T-helper 17 cell (primary cell): ENCODE results near the gene TAMM41. TPM values are rescaled to one million over a fixed set of nuclear protein-coding genes. Genes with fewer than 3 reads are reported as not detected.
"Not testable (repeated sequence)": the region's sequence is repeated elsewhere in the genome, so short reads cannot be mapped to it uniquely, and the experiment has no call there.

Source experiments
- ATAC-seq: fragments of 150-1000 bp; cut with Tn5 transposase; 2 replicates; pipeline ENCODE4 v1.10.0; 2021; ENCODE audit warnings: mild to moderate bottlenecking, moderate library complexity
- DNase-seq, 3 donors: peaks; one replicate each; pipeline versions ENCODE4 v3.0.0 to v3.0.0-alpha.2; 2020 to 2021
- H3K9me3 ChIP-seq: one replicate; pipeline ENCODE4 v1.7.0; 2013; ENCODE audit warnings: low read length, mild to moderate bottlenecking; ENCODE audit not compliant: control insufficient read depth, poor library complexity, severe bottlenecking
- H3K27ac Mint-ChIP-seq: one replicate; pipeline ENCODE4 v1.8.0; 2022; ENCODE audit warnings: mild to moderate bottlenecking, moderate library complexity, mixed read lengths
- H3K27me3 Mint-ChIP-seq: one replicate; pipeline ENCODE4 v1.8.0; 2022; ENCODE audit warnings: mixed read lengths
- H3K36me3 Mint-ChIP-seq: one replicate; pipeline ENCODE4 v1.8.0; 2022; ENCODE audit warnings: low read depth, mixed read lengths
- H3K4me1 Mint-ChIP-seq: one replicate; pipeline ENCODE4 v1.8.0; 2022; ENCODE audit warnings: mild to moderate bottlenecking, mixed read lengths
- H3K4me3 Mint-ChIP-seq: one replicate; pipeline ENCODE4 v1.8.0; 2022; ENCODE audit warnings: mild to moderate bottlenecking, moderate library complexity, mixed read lengths
- total RNA-seq, 4 donors: library from RNA in 2 of 4; stranded (reverse) in 2 of 4; gene quantifications; one replicate each; pipeline ENCODE4 v1.2.3 and lab custom pipeline; 2022 to 2026

Gene TAMM41
- total RNA-seq, 2 donors from 2014 or later = 21.5 to 22.9 TPM

DNA sequence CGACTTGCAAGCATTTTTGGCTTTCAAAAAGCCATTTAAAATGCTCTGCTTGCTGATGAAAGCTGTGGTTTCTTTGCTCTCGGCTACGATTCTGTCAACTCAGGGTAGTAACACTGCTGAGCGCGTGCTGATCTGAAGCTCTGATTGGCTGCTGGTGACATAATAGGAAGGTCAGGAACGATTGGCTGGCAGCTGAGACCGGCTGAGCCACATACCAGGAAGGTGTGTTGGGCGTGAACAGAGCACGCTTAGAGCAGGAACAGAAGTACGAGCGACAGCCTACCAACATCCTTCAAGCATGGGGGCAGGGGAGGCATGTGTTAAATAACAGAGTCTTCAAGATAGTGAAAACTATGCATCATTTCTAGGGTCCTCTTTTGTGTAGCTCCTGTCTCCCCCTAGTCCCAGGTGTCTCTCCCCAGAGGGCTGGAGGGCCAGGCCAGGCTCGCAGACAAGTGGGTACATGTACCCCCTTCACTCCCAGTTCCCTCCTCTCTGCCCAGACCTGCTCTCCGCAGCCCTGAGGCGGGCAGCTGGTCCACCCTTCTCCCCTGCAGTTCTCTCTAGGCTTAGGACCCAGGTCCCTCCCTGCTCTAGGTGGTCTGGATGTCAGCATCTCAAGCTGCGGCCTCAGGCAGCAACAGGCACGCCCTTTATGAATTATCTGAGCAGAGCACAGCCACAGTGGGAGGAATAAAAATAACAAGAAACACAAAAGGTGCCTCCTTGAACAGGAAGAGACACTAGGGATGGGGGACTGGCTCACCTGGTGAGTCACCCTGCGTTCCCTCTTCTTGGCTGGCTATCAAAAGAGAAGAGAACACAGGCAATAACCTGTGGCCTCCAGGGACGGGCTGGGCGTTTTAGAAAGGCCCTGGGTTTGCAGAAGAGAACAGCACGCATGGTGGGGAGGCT is 76.0 kb downstream of the TAMM41 start:
- H3K4me3 Mint-ChIP-seq = peak overlapping the region; percentile 74
- H3K36me3 Mint-ChIP-seq = peaks cover 3% of the 10 kb centered on the region
- H3K9me3 ChIP-seq = no peaks in the 10 kb centered on the region
- H3K4me1 Mint-ChIP-seq = peaks cover 12% of the 10 kb centered on the region
- peak; percentile 100 for ATAC-seq
- H3K27ac Mint-ChIP-seq = peak overlapping the region; percentile 87
- DNase-seq = peak; percentile 49 to 66 (median 65)
- H3K27me3 Mint-ChIP-seq = no peaks in the 10 kb centered on the region

DNA sequence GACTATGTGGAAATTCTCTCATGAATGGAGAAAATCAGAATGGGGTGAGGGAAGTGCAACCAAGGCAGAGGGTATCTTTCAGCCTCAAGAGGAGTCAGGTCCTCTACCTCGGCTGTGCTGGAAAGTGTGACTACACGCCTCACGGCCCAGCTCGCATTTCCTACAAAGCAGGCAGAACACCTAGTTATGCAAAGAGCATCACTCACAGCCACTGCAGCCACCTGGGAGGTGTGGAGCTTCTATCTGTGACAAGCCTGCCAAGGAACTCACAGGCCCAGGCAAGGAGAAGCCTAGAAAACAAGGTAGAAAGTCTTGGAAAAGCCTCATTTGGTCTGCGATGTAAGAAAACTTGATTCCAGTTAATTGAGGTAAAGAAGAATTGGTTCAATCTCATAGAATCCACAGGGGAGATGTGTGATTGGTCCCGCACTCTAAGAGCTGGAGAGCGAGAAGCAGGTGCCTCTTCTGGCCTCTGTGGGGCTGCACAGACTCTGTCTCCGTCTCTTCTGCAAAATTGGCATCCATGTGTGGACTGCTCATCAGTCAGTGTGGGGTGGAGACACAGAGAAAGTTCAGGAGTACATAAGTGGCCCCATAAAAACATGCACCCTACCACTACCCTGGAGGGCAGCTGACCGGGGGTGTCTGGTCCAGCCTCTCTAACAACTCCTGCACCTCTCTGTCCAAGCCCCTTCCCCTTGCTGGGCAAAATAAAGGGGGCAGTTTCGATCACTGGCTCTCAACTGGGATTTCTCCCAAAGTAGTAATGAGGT is 76.8 kb downstream of the TAMM41 start:
- H3K4me3 Mint-ChIP-seq = peak overlapping the region; percentile 74
- ATAC-seq (peak; percentile 6), DNase-seq (no peak)
- no peaks in the 10 kb centered on the region for H3K27me3 Mint-ChIP-seq
- H3K9me3 ChIP-seq = no peaks in the 10 kb centered on the region
- peak overlapping the region; percentile 87 for H3K27ac Mint-ChIP-seq
- H3K36me3 Mint-ChIP-seq = peaks cover 3% of the 10 kb centered on the region
- H3K4me1 Mint-ChIP-seq = peaks cover 15% of the 10 kb centered on the region

DNA sequence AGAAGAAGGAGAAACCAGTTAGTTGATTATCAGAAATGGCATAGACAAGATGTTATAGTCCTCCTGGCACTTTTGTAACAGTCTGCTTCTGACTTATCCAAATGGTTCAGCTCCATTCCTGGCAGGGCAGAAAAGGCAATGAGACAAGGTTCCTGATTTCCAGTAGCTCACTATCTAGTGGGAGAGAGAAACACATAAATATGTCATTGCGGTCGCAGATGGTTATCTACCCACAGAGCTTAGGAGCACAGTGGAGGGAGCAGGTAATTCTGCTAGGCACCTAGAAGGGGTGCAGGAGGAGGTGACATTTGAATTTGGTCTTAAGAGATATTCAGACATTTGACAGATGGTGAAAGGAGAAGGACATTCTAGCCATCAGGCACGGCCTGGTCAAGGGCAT is 78.1 kb downstream of the TAMM41 start:
- Mint-ChIP-seq H3K27ac (no peak overlapping the region), H3K36me3 (peaks cover 3% of the 10 kb centered on the region), H3K4me1 (peaks cover 15% of the 10 kb centered on the region), H3K27me3 (no peaks in the 10 kb centered on the region), H3K4me3 (peak overlapping the region; percentile 41)
- ATAC-seq = no peak
- no peaks in the 10 kb centered on the region for H3K9me3 ChIP-seq
- no peak for DNase-seq

DNA sequence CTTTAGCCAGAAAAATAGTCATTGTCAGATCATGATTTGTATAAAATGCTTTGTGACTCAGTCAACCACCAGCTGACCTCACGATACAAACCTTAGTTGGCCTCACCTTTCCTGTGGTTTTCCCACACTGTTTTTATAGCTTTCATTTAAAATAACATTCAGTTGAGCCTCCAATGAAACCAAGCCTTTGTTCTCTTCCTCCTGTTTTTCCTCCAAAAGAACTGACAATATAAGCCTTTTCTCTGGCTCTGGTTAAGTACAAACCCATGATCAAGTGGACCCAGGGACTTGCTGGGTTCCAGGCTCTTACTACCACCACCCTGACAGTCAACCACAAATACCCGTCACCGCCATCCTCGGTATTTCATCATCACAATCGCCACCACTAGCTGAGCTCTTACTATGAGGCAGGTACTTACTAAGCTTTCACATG is 81.7 kb downstream of the TAMM41 start:
- Mint-ChIP-seq H3K36me3 (no peaks in the 10 kb centered on the region), H3K4me3 (no peak overlapping the region), H3K27me3 (no peaks in the 10 kb centered on the region), H3K4me1 (peaks cover 4% of the 10 kb centered on the region), H3K27ac (peak overlapping the region; percentile 94)
- DNase-seq = no peak
- H3K9me3 ChIP-seq = no peaks in the 10 kb centered on the region
- peak; percentile 46 for ATAC-seq

DNA sequence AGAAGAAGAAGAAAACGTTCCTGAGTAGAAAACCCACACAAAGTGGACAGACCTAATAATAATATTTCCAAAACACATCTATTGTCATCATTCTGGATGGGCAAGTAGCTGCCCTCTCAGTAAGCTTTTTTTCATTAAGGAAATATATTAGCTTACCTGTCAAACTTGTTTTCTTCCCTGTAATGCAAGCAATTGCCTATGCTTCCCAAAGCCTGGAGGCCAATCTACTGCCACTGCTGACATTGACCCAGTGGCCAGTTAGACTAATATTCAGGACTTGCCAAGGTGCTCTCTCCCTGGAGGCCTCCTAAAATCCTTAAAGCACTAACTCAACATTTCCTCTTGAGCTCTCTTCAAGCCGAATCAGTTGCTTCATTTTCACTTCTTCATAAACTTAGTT is 86.7 kb downstream of the TAMM41 start:
- no peaks in the 10 kb centered on the region for H3K9me3 ChIP-seq

DNA sequence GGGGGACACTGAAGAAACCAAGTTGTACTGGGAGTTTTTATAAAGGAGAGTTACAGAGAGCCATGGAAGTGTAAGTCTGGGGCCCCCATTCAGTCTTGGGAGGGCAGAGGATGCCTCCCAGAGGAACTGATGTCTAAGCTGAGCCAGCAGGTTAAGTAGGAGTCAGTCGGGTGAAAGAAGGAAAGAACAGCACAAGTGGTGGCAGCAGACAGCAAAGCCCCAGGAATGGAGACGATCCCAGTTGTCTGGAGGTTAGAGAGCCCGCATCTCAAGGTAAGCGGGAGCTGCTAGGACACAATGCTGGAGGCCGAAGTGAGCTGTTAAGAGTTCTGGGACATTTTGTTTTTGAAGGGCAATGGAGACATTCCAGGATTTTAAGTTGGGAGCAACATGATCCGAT is 88.8 kb downstream of the TAMM41 start:
- Mint-ChIP-seq H3K36me3 (no peaks in the 10 kb centered on the region), H3K4me3 (no peak overlapping the region), H3K4me1 (peaks cover under 1% of the 10 kb centered on the region), H3K27ac (no peak overlapping the region), H3K27me3 (no peaks in the 10 kb centered on the region)
- no peak for DNase-seq
- ATAC-seq = no peak
- H3K9me3 ChIP-seq = no peaks in the 10 kb centered on the region

More for the DNA sequence above, 86.7 kb downstream of the TAMM41 start:
- no peaks in the 10 kb centered on the region for H3K27me3 Mint-ChIP-seq
- ATAC-seq (no peak), DNase-seq (no peak)
- peaks cover 1% of the 10 kb centered on the region for H3K4me1 Mint-ChIP-seq
- no peak overlapping the region for H3K4me3 Mint-ChIP-seq
- H3K36me3 Mint-ChIP-seq = no peaks in the 10 kb centered on the region
- peak overlapping the region; percentile 47 for H3K27ac Mint-ChIP-seq

DNA sequence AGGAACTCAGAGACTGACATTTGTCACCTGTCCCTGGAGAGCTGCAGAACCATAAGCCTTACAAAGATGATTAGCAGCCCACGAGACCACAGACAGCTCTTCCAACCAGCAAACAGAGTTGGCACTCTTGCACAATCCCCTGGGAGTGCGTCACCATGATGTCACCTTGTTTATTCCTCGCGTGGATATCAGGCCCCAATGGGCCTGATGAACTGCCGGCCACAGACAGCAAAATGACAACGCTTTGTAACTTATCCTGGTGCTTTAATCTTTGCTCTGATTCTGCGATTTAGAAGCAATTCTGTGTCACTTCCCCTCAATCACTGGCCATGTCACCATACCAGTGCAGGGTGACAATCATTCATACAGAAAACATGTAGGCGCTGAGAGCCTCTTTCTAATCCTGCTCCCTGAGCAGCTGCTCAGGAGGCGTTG is 89.2 kb downstream of the TAMM41 start:
- H3K4me3 Mint-ChIP-seq = no peak overlapping the region

DNA sequence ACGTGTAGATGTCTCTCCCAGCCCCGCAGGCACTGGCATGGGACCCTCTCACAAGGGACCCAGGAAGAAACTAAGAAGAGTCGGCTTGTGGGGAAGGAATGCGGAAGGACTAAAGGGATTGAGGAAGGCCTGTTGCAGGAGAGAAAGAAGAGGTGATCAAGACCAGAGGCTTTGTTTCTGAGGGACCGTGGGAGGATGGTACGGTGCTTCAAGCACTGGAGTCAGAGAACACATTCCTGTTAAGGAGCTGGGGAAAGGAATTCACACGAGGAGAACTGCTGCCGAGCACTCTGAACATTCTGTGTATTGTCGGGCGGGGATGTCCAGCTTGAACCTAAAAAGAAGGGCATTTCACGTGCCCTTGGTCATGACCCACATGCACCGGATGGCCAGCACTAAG is 91.4 kb downstream of the TAMM41 start:
- H3K27ac Mint-ChIP-seq = no peak overlapping the region
- H3K36me3 Mint-ChIP-seq = no peaks in the 10 kb centered on the region
- no peaks in the 10 kb centered on the region for H3K27me3 Mint-ChIP-seq
- no peak for ATAC-seq
- H3K4me1 Mint-ChIP-seq = peaks cover 2% of the 10 kb centered on the region
- H3K4me3 Mint-ChIP-seq = no peak overlapping the region
- no peak for DNase-seq
- H3K9me3 ChIP-seq = no peaks in the 10 kb centered on the region

More for the DNA sequence above, 89.2 kb downstream of the TAMM41 start:
- H3K9me3 ChIP-seq = no peaks in the 10 kb centered on the region
- no peaks in the 10 kb centered on the region for H3K36me3 Mint-ChIP-seq
- no peaks in the 10 kb centered on the region for H3K27me3 Mint-ChIP-seq
- no peak for DNase-seq
- no peak overlapping the region for H3K27ac Mint-ChIP-seq
- H3K4me1 Mint-ChIP-seq = peaks cover 2% of the 10 kb centered on the region
- no peak for ATAC-seq

DNA sequence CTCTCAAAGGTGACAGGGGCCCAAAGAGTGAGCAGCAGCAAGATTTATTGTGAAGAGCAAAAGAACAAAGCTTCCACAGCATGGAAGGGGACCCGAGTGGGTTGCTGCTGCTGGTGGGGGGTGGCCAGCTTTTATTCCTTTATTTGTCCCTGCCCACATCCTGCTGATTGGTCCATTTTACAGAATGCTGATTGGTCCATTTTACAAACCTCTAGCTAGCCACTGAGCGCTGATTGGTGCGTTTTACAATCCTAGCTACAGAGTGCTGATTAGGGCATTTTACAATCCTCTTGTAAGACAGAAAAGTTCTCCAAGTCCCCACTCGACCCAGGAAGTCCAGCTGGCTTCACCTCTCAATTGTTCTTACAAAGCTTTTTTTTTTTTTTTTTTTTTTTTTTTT is 94.4 kb downstream of the TAMM41 start:
- not testable (repeated sequence) for DNase-seq, H3K4me1 Mint-ChIP-seq, H3K27me3 Mint-ChIP-seq

DNA sequence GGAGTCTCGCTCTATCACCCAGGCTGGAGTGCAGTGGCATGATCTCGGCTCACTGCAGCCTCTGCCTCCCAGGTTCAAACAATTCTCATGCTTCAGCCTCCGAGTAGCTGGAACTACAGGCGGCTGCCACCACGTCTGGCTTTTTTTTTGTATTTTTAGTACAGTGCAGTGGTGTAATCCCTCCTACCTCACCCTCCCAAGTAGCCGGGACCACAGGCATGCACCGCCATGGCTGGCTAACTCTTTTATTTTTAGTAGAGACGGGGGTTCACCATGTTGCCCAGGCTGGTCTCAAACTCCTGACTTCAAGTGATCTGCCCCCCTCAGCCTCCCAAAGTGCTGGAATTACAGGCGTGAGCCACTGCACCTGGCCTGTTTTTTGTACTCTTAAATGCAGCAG is 98.4 kb downstream of the TAMM41 start:
- H3K27me3 Mint-ChIP-seq, DNase-seq, H3K27ac Mint-ChIP-seq, H3K36me3 Mint-ChIP-seq, H3K9me3 ChIP-seq, H3K4me3 Mint-ChIP-seq, ATAC-seq, H3K4me1 Mint-ChIP-seq: not testable (repeated sequence)

More for the DNA sequence above, 94.4 kb downstream of the TAMM41 start:
- not testable (repeated sequence) for H3K36me3 Mint-ChIP-seq, H3K9me3 ChIP-seq, H3K4me3 Mint-ChIP-seq, ATAC-seq, H3K27ac Mint-ChIP-seq

Other genes starting within 250 kb of the TAMM41 start
- gene VGLL4, start 203.0 kb downstream of the TAMM41 start, total RNA-seq = 10 to 100 TPM; 18.7 to 20.2 TPM
- 1 to 10 TPM in 1 of 2 donors, under 1 TPM in 1; 0.68 to 3.7 TPM for gene SYN2, start 157.5 kb upstream of the TAMM41 start, total RNA-seq